HG02852 (cell line): ENCODE measurements around the gene CNTN5.

Experiments
- ATAC-seq: cut with Tn5 transposase; IDR thresholded peaks from one replicate; pipeline ENCODE4 v1.9.1; 2021; ENCODE audit warnings: mild to moderate bottlenecking, moderate library complexity; ENCODE audit not compliant: unreplicated experiment

The CNTN5 gene

GRCh38 chr11:99884750-99885149 is 864.0 kb downstream of the CNTN5 start:
- no peak for ATAC-seq

- no peak for ATAC-seq
These were observed 866.7 kb downstream of the CNTN5 start for GRCh38 chr11:99887481-99887880.

- ATAC-seq: no peak
These were observed 873.1 kb downstream of the CNTN5 start for GRCh38 chr11:99893811-99894210.

- ATAC-seq: no peak
These were observed 880.4 kb downstream of the CNTN5 start for GRCh38 chr11:99901175-99901574.

GRCh38 chr11:99911116-99911515 is 890.4 kb downstream of the CNTN5 start:
- ATAC-seq: no peak

GRCh38 chr11:99916078-99916477 is 895.3 kb downstream of the CNTN5 start:
- no peak for ATAC-seq

- no peak for ATAC-seq
These were observed 898.0 kb downstream of the CNTN5 start for GRCh38 chr11:99918761-99919160.

- no peak for ATAC-seq
These were observed 900.2 kb downstream of the CNTN5 start for GRCh38 chr11:99920956-99921355.

GRCh38 chr11:99925968-99926367 is 905.2 kb downstream of the CNTN5 start:
- ATAC-seq: no peak

- no peak for ATAC-seq
These were observed 911.9 kb downstream of the CNTN5 start for GRCh38 chr11:99932684-99933083.

- no peak for ATAC-seq
These were observed 913.3 kb downstream of the CNTN5 start for GRCh38 chr11:99934008-99934407.

- no peak for ATAC-seq
These were observed 916.6 kb downstream of the CNTN5 start for GRCh38 chr11:99937330-99937729.

- ATAC-seq: no peak
These were observed 932.1 kb downstream of the CNTN5 start for GRCh38 chr11:99952816-99953215.

GRCh38 chr11:99960536-99960935 is 939.8 kb downstream of the CNTN5 start:
- no peak for ATAC-seq

- no peak for ATAC-seq
These were observed 947.6 kb downstream of the CNTN5 start for GRCh38 chr11:99968336-99968735.

- ATAC-seq: no peak
These were observed 953.2 kb downstream of the CNTN5 start for GRCh38 chr11:99973993-99974392.

GRCh38 chr11:99979042-99979441 is 958.3 kb downstream of the CNTN5 start:
- no peak for ATAC-seq

GRCh38 chr11:99987821-99988470 is 967.2 kb downstream of the CNTN5 start:
- ATAC-seq: no peak

GRCh38 chr11:99988471-99988837 is 967.7 kb downstream of the CNTN5 start:
- ATAC-seq: no peak

- no peak for ATAC-seq
These were observed 983.2 kb downstream of the CNTN5 start for GRCh38 chr11:100003985-100004384.

GRCh38 chr11:100004541-100004940 is 983.8 kb downstream of the CNTN5 start:
- no peak for ATAC-seq

- no peak for ATAC-seq
These were observed 987.7 kb downstream of the CNTN5 start for GRCh38 chr11:100008417-100008816.

- ATAC-seq: no peak
These were observed 989.0 kb downstream of the CNTN5 start for GRCh38 chr11:100009728-100010127.
